GM12873 (cell line): ENCODE results near the gene GALNT7.

Source experiments
- TF ChIP-seq, protein P1 (sequence below): IDR thresholded peaks from 2 replicates; pipeline ENCODE4 v1.5.1; 2012; ENCODE audit warnings: low read depth, mild to moderate bottlenecking, moderate library complexity, low read length, control low read depth; ENCODE audit not compliant: insufficient read depth; ENCODE audit errors: missing control alignments

The GALNT7 gene

DNA sequence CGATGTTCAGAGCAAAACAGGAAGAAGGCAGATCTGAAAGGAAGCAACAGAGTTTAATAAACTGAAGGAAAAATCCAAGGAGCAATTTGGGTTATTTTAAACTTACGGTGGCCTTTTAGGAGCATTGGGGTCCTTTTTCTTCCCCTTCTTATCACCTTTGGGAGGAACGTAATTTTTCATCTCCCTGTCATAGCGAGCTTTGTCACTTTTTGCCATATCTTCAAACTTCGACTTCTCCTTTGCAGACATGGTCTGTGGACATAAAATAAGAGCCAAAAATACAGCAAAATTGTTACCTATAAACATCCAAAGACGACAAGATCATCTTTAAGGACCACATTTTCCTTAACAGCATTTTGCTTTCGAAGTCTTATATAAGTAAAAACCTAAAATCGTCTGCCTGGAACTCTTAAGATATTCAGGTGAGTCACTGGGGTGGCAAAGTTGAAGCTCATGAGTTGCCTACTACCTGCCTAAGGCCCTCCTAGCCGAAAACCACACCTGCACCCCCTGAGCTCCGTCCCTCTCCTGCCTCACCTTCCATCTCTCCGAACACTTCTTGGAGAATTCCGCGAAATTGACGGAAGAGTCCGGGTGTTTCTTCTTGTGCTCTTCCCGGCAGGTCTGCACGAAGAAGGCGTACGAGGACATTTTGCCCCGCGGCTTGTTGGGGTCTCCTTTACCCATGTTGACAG lies 164.5 kb downstream of the GALNT7 start:
- TF ChIP-seq, protein P1, sequence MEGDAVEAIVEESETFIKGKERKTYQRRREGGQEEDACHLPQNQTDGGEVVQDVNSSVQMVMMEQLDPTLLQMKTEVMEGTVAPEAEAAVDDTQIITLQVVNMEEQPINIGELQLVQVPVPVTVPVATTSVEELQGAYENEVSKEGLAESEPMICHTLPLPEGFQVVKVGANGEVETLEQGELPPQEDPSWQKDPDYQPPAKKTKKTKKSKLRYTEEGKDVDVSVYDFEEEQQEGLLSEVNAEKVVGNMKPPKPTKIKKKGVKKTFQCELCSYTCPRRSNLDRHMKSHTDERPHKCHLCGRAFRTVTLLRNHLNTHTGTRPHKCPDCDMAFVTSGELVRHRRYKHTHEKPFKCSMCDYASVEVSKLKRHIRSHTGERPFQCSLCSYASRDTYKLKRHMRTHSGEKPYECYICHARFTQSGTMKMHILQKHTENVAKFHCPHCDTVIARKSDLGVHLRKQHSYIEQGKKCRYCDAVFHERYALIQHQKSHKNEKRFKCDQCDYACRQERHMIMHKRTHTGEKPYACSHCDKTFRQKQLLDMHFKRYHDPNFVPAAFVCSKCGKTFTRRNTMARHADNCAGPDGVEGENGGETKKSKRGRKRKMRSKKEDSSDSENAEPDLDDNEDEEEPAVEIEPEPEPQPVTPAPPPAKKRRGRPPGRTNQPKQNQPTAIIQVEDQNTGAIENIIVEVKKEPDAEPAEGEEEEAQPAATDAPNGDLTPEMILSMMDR: no peak

DNA sequence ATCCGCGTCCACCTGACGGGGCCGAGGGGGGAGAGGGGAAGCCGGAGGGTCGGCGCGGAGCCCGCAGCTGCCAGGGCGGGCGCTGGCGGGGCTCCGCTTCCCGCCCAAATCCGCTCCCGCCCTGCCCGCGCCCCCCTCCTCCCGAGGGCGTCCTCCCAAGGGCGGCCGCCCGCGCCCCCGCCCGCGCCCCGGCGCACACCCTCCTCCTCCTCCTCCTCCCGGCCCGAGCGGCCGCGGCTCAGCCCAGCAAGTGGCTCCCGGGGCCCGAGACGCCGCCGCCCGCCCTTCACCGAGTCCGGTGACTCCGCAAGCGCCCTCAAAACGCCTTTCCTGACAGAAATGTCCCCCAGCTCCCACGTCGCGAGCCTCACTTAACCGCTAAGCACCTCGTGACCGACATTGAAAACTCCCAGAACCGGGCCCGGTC lies 165.1 kb downstream of the GALNT7 start:
- TF ChIP-seq, protein P1: no peak

DNA sequence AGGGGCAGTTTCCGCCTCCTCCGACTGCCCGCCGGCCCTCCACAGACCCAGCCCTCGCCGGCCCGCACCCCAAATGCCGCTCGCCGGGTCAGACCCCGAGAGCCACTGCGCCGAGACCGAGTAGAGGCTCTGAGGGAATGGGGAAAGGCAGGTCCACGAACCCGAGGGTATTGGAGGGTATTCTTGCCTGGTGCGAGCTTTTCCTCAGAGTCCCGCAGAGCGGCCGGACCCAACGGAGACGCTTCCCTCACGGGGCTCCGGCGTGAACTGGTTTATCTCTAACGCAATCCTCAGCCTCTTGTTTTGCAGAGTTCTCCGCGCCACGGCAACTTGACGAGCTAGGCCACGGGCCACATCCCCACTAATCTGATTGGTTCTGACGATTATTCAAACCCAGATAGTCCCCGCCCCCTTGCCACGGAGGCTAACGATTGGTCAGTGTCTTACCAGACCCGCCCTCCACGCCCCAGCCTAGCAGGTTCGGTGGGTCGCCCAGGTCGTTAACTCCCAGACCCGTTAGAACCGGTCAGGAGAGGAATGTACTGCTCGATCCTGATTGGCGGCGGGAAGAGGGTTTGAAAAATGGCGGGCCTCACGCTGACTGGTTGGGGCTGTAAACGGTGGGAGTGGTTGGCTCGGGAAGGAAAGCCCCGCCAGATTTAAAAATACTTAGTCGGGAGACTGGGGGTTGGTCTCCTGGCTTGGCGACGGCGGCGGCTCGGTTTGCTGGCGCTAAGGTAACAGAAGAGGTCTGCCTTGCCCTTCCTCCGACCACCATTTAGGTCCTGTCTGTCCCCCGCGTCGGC lies 165.7 kb downstream of the GALNT7 start, which contains the start of gene HMGB2:
Gene HMGB2, minus strand, starts transcription at position 274 of the 806 bp plus-strand sequence. CDS start 709 bp downstream, outside the sequence.
- TF ChIP-seq, protein P1: no peak

DNA sequence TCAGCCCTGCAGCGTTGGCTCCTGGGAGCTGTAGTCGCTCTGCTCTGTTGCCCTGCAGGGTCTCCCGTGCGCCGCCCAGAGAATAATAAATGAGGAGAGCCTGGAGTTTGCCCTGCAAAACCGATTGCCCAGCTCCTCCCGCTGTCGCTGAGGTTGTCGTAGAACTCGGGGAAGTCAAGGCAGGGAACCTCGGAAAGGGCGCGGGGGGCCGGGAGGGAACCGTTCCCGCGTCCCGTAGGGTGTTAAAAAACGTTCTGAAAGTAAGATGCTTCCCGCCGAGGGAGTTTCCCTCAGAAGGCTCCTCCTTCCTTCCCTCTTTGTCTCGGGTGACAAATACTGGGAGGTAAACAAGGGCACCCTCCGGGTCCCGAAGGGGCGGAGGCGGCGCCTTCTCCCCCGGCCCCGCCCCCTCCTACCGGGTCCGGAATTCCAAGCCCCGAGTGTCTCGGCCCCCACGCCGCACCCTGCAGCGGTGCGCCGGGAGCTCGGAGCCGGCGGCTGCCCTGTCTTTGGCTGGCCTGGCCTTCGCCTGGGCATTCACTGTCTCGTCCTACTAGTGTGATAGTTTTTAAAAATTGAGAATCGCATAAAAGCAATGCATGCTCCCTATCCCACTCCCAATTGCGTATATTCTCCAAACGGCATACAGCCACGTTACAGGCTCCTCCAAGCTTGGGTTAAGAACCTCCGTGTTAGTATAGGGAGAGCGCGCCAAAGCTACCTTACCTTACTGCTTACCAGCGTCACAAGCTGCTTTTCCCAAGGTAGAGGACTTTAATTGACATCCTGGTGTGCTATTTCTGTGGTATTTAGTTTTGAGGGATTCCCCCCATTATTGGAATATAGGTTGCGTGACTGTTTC lies 166.5 kb downstream of the GALNT7 start:
- TF ChIP-seq, protein P1: no peak

DNA sequence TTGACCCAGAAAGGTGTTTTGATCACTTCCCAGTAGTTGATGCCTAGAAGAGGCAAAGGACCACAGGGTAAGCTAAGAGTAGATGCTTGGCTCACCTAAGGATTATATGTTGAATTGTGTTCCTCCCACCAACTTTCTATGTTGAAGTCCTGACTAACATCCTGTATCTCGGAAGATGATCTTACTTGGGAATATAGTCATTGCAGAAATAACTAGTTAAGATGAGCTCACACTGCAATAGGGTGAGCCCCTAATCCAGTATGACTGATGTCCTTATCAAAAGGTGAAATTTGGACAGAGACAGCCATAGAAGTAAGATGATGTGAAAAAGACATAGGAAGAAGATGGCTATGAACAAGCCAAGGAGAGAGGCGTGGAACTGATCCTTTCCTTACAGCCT lies 168.9 kb downstream of the GALNT7 start:
- TF ChIP-seq, protein P1: no peak

DNA sequence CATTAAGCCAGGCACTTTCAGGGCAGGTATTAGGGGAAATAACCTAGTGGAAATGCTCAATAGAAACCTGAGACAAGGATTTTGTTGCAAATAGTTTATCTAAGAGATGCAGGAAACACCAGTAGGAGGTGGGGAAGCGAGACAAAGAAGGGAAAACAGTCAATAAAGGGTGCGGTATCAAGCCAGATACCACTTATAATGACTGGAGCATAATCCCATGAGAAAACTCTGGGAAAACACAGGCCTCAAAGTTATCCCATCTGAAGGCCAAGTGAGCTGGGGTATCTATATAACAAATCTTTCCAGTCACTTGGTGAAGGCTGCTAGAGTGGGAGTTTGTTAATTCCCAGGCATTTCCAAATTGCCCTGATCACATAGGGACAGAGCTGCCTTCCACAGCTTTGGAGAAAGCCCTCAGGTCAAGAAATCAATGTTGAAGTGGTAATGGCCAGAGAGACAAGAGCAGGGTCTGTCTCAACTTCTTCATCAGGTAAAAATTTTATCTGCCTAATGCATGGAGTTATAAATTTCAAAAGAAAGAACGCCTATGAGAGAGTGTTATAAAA lies 175.3 kb downstream of the GALNT7 start:
- TF ChIP-seq, protein P1: no peak
